Erythroblast (primary cell): ENCODE data around the gene KLHL42.
"Not testable (repeated sequence)": the region's sequence is repeated elsewhere in the genome, so short reads cannot be mapped to it uniquely, and the experiment has no call there.

ENCODE experiments used
- DNase-seq, 2 experiments: peaks; one replicate each; lab custom pipeline; 2025; lab: John Stamatoyannopoulos, UW
- GATA1 ChIP-seq: IDR thresholded peaks from 2 replicates; pipeline ENCODE4 v1.6.1; 2011; ENCODE audit warnings: low read depth, mild to moderate bottlenecking, control low read depth, low read length, moderate library complexity
- POLR2A ChIP-seq: IDR thresholded peaks from 2 replicates; pipeline ENCODE4 v1.6.1; 2011; ENCODE audit warnings: mild to moderate bottlenecking, low read length

Gene KLHL42

GRCh38 chr12:27841392-27841882 lies 61.4 kb downstream of the KLHL42 start:
- no peak for TF ChIP-seq POLR2A
- no peak for TF ChIP-seq GATA1
- DNase-seq: no peak

- TF ChIP-seq POLR2A (no peak), GATA1 (no peak)
These were observed 63.7 kb downstream of the KLHL42 start for GRCh38 chr12:27843714-27844245.

DNA sequence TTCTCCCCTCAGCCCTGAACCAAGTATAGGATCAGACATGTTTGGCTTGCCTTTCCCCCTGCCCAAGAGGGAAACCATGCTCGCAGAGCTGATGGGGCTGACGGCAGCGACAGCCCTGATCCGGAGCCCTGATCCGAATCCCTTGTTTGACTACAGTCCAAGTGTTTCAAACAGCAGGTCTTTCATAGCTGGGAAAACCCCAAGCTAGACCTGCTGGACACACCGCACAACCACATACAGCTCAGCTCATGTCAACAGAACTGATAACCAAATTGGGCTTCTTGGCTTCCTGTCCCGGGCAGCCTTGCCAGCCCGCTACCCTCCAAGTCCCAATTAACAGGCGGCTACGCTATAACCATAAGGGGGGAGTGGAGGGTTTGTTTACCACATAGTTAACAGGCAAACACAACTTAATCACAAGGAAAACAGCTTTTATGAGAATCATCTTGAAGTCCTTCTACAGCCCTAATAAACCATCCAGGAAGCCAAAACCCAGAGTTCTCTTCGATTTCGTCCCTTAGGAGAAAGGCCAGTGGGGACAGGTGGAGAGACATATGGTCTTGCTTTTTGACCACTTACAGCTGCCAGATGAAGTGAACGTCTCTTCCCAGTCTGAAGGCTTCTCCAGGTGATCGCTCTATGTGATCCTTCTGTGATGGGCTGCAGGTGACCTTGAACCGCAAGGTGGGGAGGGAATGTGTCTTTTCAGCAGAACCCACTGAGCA lies 64.5 kb downstream of the KLHL42 start:
- TF ChIP-seq POLR2A (no peak), GATA1 (no peak)
- DNase-seq: no peak

More at GRCh38 chr12:27843714-27844245, 63.7 kb downstream of the KLHL42 start:
- peak; percentile 10 to 46 for DNase-seq

DNA sequence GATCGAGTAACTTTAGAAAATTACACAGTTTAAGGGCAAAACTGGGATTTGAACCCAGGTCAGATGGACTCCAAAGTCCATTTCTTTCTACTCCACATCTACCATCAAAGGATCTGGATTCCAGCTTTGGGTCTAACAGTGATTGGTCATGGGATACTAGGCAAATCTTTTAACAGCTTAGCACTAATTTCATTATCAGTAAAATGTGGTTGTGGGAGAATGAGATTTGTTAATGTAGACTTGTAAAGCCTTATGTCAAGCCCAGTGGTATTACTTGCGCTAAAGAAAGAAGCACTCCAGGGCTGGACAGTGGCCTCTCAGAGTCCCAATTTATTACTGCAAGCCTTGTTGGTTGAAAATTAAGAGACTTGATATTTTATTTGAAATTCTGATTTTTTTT lies 65.2 kb downstream of the KLHL42 start:
- no peak for TF ChIP-seq GATA1
- no peak for TF ChIP-seq POLR2A
- no peak for DNase-seq

- DNase-seq: not testable (repeated sequence)
These were observed 65.7 kb downstream of the KLHL42 start for GRCh38 chr12:27845706-27846105.

- DNase-seq: peak in 1 of 2 experiments; percentile 15
These were observed 67.3 kb downstream of the KLHL42 start for GRCh38 chr12:27847293-27847692.

- no peak for DNase-seq
- TF ChIP-seq GATA1 (no peak), POLR2A (no peak)
These were observed 71.3 kb downstream of the KLHL42 start for GRCh38 chr12:27851311-27851710.

GRCh38 chr12:27852117-27852516 lies 72.1 kb downstream of the KLHL42 start:
- TF ChIP-seq POLR2A (no peak), GATA1 (no peak)
- no peak for DNase-seq
